Vagina (tissue), 2 donors: ENCODE measurements around the gene ELK3. TPM values are rescaled to one million over a fixed set of nuclear protein-coding genes. Genes with fewer than 3 reads are reported as not detected.
A peak's percentile ranks its signal among the peaks of the same experiment; 100 is the strongest.

Experiments
- DNase-seq, 2 donors: peaks; one replicate each; pipeline ENCODE4 v3.0.0-alpha.2; 2017; ENCODE audit errors: extremely low spot score in 2 of 2
- H3K27ac ChIP-seq: fragments of 200-600 bp; sonication (generic); one replicate; pipeline ENCODE4 v1.5.1; 2019
- H3K27me3 ChIP-seq: fragments of 200-600 bp; sonication (generic); one replicate; pipeline ENCODE4 v1.5.1; 2019
- H3K36me3 ChIP-seq, 2 donors: fragments of 200-600 bp; sonication (generic); one replicate each; pipeline ENCODE4 v1.5.1; 2017 to 2019
- H3K4me1 ChIP-seq: fragments of 200-600 bp; sonication (generic); one replicate; pipeline ENCODE4 v1.5.1; 2019
- H3K4me3 ChIP-seq, 2 donors: fragments of 200-600 bp; sonication (generic); 1 replicate in 1 of 2; 2 replicates in 1 of 2; pipeline ENCODE4 v1.5.1; 2016 to 2019
- H3K9me3 ChIP-seq: fragments of 200-600 bp; sonication (generic); one replicate; pipeline ENCODE4 v1.5.1; 2019
- POLR2A ChIP-seq, 2 donors: fragments of 450-650 bp; IDR thresholded peaks; one replicate each; pipeline ENCODE4 v1.6.1; 2017; ENCODE audit warnings: antibody characterized with exemption in 2 of 2, mild to moderate bottlenecking in 2 of 2, moderate library complexity in 2 of 2
- POLR2AphosphoS5 ChIP-seq, 2 donors: sonication (generic); formaldehyde crosslinking; IDR thresholded peaks; one replicate each; pipeline ENCODE4 v1.9.0; 2017; ENCODE audit warnings: antibody characterized with exemption in 2 of 2, mild to moderate bottlenecking in 2 of 2, low read depth in 1 of 2; ENCODE audit not compliant: insufficient read depth in 1 of 2
- intact Hi-C: fragments of 100-400 bp; cut with DNase I; formaldehyde crosslinking; loops from one replicate; pipeline ENCODE4 v1.15.1; 2023
- total RNA-seq: library from RNA; depleted of rRNA; stranded (reverse); fragments of >200 nt; gene quantifications from one replicate; pipeline ENCODE4 v1.2.3, GENCODE V29; 2016
- TF ChIP-seq, protein P1 (sequence below), 3 experiments: fragments of 450-650 bp in 2 of 3; fragments of 200-600 bp in 1 of 3; sonication (generic) in 1 of 3; IDR thresholded peaks; one replicate each; pipeline ENCODE4 v1.5.1; 2017 to 2019; ENCODE audit warnings: antibody characterized with exemption in 3 of 3, mild to moderate bottlenecking in 2 of 3, moderate library complexity in 2 of 3

Gene ELK3
- total RNA-seq, 1 donor from 2014 or later = 39.5 TPM

- Histone ChIP-seq H3K9me3 (no peaks in the 10 kb centered on the region), H3K27ac (peak overlapping the region; percentile 93), H3K4me1 (peaks cover 38% of the 10 kb centered on the region), H3K4me3 (no peak overlapping the region), H3K27me3 (no peaks in the 10 kb centered on the region), H3K36me3 (no peaks in the 10 kb centered on the region)
- no peak for DNase-seq
- TF ChIP-seq POLR2AphosphoS5 (IDR thresholded peaks at IDR 0.05; ENCODE audit: insufficient read depth in 1 of 2, low read depth in 1 of 2) = peak in 1 of 2 donors; percentile 23
- TF ChIP-seq, protein P1, sequence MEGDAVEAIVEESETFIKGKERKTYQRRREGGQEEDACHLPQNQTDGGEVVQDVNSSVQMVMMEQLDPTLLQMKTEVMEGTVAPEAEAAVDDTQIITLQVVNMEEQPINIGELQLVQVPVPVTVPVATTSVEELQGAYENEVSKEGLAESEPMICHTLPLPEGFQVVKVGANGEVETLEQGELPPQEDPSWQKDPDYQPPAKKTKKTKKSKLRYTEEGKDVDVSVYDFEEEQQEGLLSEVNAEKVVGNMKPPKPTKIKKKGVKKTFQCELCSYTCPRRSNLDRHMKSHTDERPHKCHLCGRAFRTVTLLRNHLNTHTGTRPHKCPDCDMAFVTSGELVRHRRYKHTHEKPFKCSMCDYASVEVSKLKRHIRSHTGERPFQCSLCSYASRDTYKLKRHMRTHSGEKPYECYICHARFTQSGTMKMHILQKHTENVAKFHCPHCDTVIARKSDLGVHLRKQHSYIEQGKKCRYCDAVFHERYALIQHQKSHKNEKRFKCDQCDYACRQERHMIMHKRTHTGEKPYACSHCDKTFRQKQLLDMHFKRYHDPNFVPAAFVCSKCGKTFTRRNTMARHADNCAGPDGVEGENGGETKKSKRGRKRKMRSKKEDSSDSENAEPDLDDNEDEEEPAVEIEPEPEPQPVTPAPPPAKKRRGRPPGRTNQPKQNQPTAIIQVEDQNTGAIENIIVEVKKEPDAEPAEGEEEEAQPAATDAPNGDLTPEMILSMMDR (IDR thresholded peaks at IDR 0.05) = no peak
- intact Hi-C loops = no loop called here
Observed at GRCh38 chr12:96198965-96199364, 4.8 kb downstream of the ELK3 start.

- DNase-seq = no peak
- TF ChIP-seq, protein P1 (IDR thresholded peaks at IDR 0.05) = no peak
- intact Hi-C loops = no loop called here
- H3K9me3 ChIP-seq = no peaks in the 10 kb centered on the region
- H3K27ac ChIP-seq = peak overlapping the region; percentile 44
- H3K27me3 ChIP-seq = no peaks in the 10 kb centered on the region
- no peak overlapping the region for H3K4me3 ChIP-seq
- no peaks in the 10 kb centered on the region for H3K36me3 ChIP-seq
- peaks cover 42% of the 10 kb centered on the region for H3K4me1 ChIP-seq
Observed at GRCh38 chr12:96199464-96199863, 5.3 kb downstream of the ELK3 start.

GRCh38 chr12:96201272-96202227 lies 7.4 kb downstream of the ELK3 start:
- Histone ChIP-seq H3K4me1 (peaks cover 45% of the 10 kb centered on the region), H3K36me3 (no peaks in the 10 kb centered on the region), H3K27ac (no peak overlapping the region), H3K9me3 (no peaks in the 10 kb centered on the region), H3K27me3 (no peaks in the 10 kb centered on the region), H3K4me3 (no peak overlapping the region)
- intact Hi-C loops = loop anchor here (10.0 kb wide), 1 partner anchor 303 kb away; no protein-coding TSS in a partner anchor
- no peak for DNase-seq
- TF ChIP-seq POLR2A (IDR thresholded peaks at IDR 0.05) (no peak), POLR2AphosphoS5 (IDR thresholded peaks at IDR 0.05; ENCODE audit: insufficient read depth in 1 of 2, low read depth in 1 of 2) (no peak)
- TF ChIP-seq, protein P1 (IDR thresholded peaks at IDR 0.05) = no peak

- Histone ChIP-seq H3K27me3 (no peaks in the 10 kb centered on the region), H3K36me3 (no peaks in the 10 kb centered on the region), H3K9me3 (no peaks in the 10 kb centered on the region), H3K27ac (no peak overlapping the region), H3K4me3 (no peak overlapping the region), H3K4me1 (peaks cover 43% of the 10 kb centered on the region)
- intact Hi-C loops = loop anchor here (10.0 kb wide), 1 partner anchor 300 kb away; no protein-coding TSS in a partner anchor
- DNase-seq = no peak
- TF ChIP-seq POLR2AphosphoS5 (IDR thresholded peaks at IDR 0.05; ENCODE audit: insufficient read depth in 1 of 2, low read depth in 1 of 2) (no peak), POLR2A (IDR thresholded peaks at IDR 0.05) (no peak)
- TF ChIP-seq, protein P1 (IDR thresholded peaks at IDR 0.05) = no peak
Observed at GRCh38 chr12:96204381-96204780, 10.2 kb downstream of the ELK3 start.

DNA sequence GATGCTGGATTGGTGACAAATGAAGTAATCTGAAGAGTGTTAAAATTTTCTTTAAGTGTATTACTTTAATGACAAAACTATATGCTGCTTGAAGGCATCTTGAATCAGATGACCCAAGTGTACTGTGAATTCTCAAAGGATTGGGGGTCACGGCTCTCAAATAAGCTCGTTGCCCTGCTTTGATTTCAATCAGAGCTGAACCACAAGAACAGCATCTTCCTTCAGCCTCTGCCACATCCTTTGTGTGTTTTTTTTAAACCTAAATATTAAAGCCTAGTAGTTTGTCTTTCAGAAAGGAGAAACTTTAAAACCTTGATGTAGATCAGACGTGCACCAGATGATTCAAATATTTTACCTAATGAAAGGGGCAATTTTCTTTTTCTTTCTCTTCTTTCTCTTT lies 11.7 kb downstream of the ELK3 start:
- DNase-seq = no peak
- intact Hi-C loops = loop anchor here (10.0 kb wide), 1 partner anchor 299 kb away; no protein-coding TSS in a partner anchor
- no peaks in the 10 kb centered on the region for H3K36me3 ChIP-seq
- H3K4me3 ChIP-seq = no peak overlapping the region
- no peaks in the 10 kb centered on the region for H3K9me3 ChIP-seq
- no peak overlapping the region for H3K27ac ChIP-seq
- H3K27me3 ChIP-seq = no peaks in the 10 kb centered on the region
- TF ChIP-seq POLR2AphosphoS5 (IDR thresholded peaks at IDR 0.05; ENCODE audit: insufficient read depth in 1 of 2, low read depth in 1 of 2) (no peak), POLR2A (IDR thresholded peaks at IDR 0.05) (no peak)
- TF ChIP-seq, protein P1 (IDR thresholded peaks at IDR 0.05) = no peak
- H3K4me1 ChIP-seq = peaks cover 49% of the 10 kb centered on the region
